HK-2 (cell line): ENCODE data around the gene NEFH.
"Not testable (repeated sequence)": the region's sequence is repeated elsewhere in the genome, so short reads cannot be mapped to it uniquely, and the experiment has no call there.

Source experiments
- DNase-seq: peaks from one replicate; pipeline ENCODE4 v3.0.0-alpha.2; 2018; ENCODE audit not compliant: unreplicated experiment

Gene NEFH

DNA sequence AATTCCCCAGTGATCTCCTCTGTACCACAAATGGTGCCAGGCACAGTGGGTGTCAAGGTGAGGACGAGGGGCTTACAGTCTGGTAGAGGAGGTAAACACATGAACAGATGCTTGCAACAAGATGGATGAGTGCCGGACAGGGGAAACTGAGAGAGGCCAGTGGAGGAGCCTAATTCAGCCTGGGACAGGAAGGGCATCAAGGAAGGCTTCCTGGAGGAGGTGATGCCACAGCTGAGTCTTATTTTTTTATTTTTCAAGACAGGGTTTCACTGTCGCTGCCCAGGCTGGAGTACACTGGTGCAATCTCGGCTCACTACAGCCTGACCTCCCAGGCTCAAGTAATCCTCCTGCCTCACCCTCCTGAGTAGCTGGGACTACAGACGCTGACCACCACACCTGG is 18.8 kb upstream of the NEFH start:
- DNase-seq = no peak

DNA sequence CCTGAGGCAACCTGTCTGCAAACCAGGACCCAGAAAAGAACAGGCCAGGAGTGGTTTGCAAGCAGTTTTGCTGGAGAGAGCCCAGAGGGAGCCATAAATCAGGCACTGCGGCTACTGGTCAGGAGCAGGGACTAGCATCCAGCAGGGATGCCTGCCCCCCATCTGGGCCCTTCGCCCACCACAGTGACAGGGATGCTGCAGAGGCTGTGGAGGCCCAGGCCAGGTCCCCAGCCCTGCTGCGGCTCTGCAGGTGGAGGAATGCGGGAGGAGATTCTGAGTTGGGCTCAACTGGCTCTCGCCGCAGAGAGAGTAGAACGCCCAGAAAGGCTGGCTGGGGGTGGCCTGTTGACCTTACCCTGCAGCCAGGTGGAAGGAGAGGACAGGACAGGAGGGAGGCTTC is 16.4 kb upstream of the NEFH start:
- no peak for DNase-seq

DNA sequence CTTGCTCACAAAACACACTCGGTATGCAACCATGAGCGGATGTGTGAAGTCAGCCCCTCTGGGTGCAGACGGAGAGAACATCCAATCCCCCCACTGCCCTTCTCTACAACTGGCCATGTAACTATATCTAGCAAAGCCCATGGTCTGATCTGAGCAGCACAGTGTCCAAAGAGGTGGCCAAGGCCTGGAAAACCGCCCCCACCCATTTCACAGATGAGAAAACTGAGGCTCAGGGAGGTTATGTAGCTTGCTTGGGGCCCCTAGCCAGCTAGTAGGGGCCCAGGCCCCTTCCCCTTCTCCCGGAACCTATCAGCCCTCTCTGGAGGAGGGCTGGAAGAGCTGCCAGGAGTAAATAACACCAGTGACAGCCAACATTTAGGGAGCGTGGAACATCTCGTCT is 15.4 kb upstream of the NEFH start:
- DNase-seq = no peak

DNA sequence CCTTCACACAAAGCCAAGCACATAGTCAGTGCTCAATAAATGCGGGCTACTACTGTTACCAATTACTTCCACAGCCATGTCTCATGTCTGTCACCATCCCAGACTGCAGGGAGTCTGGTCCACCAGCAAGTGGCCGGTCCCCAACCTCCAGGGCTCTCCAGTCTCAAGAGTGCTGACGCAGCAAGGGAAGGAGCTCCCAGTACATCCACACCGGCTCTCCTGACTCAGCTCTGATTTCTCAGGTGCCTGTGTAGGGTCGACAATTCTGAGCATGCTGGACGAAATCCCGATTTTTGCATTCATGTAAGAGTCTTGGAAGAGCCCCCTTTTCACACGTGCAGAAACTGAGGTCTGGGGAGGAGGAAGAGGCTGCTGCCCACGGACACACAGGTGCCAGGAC is 10.3 kb upstream of the NEFH start:
- no peak for DNase-seq

DNA sequence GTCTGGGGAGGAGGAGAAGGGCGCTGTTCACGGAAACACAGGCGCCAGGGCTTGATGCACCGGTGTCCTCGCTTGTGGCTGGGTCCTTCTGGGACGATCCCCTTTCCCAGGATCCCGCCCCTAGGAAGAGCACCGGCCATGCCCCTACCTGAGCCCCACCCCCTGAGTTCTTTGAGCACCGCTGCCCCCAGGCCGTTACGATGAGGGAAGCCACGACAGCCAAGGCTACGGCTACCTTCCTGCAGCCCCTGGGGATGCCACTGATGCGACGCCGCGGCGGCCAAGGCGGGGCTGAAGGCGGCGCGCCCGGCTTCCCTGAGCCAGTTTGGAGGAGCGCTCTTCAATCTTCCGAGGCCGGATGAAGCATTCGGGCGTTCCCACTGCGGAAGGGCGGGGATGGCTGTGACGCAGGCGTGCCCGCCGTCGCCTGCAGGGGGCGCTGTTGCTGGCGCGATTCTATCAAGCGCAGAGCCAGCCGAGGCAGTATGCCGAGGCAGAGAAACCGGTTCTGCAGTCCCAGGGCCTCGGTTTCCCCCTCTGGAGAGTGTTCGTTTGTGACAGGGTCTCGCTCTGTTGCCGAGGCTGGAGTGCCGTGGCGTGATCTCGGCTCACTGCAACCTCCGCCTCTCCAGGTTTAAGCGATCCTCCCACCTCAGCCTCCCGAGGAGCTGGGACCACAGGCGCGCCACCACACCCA is 9.7 kb upstream of the NEFH start:
- peak; percentile 76 for DNase-seq

DNA sequence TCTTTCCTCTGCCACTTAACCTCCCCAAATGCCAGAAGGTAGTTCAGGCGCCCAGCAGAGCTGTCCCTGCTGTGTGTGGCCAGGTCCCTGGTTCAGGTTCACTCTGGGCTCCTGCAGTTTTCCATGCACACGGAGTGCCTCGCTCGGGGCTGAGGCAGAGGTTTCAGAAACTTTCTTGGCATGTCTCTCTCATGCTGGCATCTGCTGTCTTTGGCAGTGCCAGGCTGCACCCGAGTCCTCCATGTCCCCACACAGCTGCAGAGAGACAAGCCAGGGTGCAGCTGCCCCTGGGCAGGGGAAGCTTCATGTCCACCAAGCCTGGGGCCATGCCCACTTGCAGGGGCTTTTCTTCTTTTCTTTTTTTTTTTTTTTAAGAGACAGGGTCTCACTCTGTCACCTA is 7.0 kb upstream of the NEFH start:
- no peak for DNase-seq

DNA sequence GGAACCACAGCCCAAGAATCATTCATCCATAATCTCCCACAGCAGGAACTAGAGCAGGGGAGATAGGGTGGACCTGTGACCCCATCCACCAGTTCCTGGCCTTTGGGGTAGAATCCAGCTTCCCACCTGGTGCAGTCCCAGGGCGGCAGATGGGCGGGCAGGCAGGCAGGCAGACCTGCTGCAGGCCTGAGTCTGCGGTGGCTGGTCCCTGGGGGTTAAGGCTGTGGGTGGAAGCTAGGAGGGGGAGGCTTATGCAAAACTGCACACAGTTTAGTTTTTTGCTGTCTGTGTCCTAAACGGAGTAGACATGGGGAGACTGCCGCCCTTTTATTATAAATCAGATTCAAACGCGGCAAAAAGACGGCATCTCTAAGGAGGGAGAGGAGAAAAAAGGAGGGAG is 4.5 kb upstream of the NEFH start:
- no peak for DNase-seq

DNA sequence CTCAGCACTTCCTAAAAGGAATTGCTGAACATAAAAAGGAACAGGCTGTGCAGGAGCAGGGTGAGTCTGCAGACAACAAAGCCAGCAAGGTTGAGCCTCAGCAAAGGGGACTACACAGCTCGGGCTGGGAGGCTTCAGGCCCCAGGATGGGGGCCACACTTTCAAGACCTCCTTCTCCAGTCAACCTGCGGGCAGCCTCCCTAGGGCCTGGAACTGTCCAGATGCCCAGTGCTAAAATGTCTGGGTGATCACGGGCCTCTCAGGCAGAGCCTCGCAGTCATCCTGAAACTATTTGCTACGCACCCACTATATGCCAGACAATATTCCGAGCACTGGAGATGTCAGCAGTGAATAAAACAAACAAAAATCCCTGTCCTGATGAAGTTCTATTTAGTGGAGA is 3.9 kb upstream of the NEFH start:
- DNase-seq = no peak

DNA sequence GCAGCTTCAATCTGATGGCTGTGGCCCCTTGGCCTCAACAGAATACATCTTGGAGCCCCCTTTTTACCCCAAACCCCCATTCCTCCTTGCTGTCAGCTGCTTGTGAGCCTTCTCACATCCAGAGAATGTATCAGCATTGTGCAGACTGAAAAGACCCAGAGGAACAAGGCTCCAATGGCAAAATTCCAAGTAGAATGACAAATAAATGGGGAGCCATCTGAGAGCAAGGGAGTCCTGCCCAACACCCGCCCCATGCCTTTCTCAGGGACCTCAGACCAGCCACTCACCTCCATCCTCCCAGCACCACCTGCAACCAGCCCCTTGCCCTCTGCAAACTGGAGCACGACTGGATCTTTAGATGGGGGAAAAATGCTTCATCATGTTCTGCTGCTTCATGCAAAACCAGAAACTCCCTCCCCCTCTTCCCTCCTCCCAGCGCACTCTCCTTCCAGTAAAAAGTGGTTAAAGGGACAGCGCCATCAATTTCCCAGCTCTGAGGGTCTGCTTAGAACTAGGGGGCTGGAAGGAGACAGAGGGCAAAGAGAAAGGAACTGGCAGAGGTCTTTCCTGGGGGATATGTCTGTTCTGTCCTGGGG is 2.2 kb upstream of the NEFH start:
- no peak for DNase-seq

DNA sequence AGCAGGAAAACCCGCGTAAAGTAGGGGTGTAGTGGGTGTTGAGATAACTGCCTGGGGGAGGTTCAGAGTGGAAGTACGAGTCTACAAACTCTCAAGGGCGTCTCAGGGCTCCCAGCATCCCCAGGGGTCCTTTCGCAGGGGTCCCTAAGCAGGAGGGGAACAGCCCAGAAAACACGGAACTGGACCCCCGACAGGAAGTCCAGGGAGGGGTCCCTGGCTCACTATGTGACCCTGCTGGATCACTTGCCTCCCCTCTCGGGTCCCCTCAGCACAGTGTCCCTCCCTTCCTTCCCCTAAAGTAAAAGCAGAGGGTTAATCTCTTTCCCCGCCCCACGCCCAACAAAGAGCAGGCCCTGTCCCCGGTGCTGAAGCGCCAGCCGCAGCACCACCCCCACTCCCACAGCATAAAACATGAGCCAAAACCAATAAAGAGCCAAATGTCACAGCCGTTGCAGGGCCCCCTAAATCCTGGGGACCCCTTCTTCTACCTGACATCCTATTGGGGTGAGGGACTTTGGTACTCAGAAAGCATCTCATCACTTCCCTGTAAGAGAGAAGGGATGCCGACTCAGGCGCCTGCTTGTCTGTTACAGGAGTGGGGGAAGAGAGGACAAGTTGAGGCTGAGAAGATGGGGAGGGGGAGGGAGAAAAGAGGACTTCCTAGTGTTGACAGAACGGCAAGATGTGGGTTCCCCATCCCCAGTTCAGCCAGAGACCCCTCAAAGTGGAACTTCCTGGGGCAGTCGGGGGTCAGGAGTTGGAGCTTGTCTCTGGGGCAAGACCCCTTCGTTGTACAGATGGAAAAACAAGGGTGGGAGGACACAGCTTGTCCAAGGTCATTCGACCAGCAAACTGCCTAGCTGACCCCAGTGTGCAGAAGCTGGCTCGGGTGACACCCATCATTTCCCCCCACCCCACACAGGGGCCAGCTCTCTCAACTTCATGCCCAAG is 1.4 kb upstream of the NEFH start:
- no peak for DNase-seq

DNA sequence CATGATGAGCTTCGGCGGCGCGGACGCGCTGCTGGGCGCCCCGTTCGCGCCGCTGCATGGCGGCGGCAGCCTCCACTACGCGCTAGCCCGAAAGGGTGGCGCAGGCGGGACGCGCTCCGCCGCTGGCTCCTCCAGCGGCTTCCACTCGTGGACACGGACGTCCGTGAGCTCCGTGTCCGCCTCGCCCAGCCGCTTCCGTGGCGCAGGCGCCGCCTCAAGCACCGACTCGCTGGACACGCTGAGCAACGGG is 169 bp downstream of the NEFH start:
- no peak for DNase-seq

DNA sequence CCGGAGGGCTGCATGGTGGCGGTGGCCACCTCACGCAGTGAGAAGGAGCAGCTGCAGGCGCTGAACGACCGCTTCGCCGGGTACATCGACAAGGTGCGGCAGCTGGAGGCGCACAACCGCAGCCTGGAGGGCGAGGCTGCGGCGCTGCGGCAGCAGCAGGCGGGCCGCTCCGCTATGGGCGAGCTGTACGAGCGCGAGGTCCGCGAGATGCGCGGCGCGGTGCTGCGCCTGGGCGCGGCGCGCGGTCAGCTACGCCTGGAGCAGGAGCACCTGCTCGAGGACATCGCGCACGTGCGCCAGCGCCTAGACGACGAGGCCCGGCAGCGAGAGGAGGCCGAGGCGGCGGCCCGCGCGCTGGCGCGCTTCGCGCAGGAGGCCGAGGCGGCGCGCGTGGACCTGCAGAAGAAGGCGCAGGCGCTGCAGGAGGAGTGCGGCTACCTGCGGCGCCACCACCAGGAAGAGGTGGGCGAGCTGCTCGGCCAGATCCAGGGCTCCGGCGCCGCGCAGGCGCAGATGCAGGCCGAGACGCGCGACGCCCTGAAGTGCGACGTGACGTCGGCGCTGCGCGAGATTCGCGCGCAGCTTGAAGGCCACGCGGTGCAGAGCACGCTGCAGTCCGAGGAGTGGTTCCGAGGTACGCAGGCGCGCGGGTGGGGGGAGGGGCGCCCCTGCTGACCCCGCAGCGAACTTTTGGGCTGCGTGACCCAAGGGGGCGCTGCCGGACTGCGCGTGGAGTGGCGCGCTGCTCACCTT is 670 bp downstream of the NEFH start:
- DNase-seq = peak; percentile 74

DNA sequence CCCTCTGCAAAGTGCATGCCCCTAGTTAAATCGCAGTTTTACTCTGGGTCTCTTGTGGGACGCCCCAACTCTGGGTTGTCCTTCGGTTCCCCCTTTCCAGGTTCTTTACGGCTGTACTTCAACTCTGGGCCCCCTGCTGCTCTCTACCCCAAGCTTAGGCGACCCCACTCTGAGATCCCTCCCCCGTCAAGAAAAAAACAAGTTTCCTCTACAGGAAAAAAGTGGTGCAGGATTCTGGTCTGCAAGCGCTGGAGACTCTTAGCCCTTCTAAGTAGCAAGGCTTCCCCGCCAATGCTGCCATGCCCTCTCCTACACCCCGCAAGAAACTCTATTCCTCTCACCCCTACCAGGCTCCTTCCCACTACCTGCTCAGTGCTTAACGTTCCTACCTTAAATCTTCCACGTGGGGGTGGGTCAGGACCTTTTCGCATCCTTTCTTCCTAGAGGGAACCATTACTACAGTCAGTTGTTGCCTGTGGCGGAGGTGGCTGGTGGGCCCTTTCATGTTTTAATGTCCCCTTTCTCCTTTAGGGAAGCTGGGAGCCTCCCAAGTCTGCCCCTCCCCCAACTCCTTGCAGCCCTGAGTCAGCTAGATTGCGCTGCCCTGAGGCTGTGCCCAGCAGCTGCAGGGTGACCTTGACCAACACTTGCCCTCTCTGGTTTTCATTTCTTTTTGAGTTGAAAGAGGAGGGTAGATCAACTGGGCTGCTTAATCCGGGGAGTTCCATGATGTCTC is 1.4 kb downstream of the NEFH start:
- DNase-seq = peak; percentile 16

DNA sequence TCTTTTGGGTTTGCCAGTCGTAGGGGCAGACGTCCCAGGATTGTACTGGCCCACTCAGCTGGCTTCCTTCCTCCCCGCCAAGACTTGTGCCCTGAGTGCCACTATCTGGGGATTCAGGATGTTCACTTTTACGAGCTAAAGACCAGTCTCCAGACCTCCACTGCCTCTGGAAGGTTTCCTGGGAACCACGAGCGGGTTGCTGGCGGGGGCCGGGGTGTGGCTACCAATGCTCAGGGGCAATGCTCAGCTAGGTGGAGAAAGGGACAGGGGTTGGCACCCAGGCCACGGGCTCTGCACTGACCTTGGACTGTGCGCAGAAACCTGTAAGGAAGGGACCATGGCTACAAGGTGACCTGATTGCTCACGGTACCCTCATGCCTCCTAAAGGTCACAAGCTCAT is 2.2 kb downstream of the NEFH start:
- DNase-seq = no peak

DNA sequence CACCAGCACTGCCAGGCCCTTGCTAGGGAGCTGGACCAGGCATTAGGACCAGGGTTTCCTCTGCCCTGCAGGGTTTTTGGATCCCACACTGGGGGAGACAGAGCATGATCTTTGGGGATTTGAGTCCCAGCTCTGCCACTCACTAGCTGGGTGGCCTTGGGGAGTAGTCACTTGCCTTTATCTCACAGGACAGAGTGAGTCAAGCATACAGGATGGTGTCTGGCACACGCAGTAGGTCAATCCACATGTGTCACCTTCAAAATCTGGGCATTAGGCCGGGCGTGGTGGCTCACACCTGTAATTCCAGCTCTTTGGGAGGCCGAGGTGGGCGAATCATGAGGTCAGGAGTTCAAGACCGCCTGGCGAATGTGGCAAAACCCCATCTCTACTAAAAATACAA is 2.7 kb downstream of the NEFH start:
- no peak for DNase-seq

DNA sequence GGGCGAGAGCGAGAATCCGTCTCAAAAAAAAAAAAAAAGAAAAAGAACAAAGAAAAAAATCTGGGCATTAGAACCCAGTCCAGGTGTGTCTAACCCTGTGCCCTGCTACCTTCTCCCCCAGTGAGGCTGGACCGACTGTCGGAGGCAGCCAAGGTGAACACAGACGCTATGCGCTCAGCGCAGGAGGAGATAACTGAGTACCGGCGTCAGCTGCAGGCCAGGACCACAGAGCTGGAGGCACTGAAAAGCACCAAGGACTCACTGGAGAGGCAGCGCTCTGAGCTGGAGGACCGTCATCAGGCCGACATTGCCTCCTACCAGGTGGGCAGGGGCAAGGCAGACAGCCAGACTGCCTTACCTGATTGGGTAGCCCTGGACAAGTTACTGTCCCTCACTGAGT is 3.2 kb downstream of the NEFH start:
- DNase-seq = no peak

DNA sequence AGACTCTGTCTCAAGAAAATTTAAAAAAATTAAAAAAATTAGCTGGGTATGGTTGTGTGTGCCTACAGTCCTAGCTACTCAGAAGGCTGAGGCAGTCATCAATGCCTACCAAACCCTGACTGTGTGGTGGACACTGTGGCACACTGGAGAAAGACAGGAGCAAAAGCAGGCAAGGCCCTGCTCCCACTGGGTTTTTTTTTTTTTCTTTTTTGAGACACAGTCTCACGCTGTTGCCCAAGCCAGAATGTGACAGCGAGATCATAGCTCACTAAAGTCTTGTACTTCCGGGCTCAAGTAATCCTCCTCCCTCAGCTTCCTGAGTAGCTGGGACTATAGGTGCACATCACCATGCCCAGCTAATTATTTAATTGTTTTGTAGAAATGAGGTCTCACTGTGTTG is 4.6 kb downstream of the NEFH start:
- DNase-seq = no peak

DNA sequence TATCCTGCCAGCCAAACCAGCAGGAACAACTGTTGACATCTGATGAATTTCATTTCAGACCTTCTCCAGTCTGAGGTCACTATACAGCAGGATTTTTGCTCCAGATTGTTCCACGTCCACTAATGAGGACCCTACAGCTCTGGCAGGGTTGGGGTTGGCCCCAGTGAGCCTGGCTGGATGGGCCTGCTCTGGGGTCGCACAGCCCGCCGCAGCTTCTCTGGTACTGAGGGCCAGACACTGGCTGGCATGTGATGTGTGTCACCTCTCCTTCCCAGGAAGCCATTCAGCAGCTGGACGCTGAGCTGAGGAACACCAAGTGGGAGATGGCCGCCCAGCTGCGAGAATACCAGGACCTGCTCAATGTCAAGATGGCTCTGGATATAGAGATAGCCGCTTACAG is 5.4 kb downstream of the NEFH start:
- DNase-seq = no peak

DNA sequence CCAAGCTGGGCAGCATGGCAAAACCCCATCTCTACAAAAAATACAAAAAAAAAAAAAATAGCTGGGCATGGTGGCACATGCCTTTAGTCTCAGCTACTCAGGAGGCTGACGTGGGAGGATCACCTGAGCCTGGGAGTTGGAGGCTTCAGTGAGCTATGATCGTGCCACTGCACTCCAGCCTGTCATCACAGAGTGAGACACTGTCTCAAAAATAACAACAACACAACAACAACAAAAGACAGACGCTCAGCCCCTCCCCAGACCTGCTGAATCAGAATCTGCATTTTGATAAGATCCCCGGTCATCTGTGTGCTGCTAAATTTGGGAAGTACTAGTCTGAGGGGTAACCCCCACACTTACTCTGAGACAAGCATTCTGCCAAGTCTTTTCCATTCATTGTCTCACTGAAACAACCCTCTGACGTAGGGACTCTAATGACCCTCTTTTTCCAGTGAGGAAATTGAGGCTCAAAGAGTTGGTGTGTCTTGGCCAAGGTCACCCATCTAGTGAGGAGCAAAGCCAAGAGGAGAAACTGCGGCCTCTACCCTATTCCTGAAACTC is 7.5 kb downstream of the NEFH start:
- DNase-seq = no peak

DNA sequence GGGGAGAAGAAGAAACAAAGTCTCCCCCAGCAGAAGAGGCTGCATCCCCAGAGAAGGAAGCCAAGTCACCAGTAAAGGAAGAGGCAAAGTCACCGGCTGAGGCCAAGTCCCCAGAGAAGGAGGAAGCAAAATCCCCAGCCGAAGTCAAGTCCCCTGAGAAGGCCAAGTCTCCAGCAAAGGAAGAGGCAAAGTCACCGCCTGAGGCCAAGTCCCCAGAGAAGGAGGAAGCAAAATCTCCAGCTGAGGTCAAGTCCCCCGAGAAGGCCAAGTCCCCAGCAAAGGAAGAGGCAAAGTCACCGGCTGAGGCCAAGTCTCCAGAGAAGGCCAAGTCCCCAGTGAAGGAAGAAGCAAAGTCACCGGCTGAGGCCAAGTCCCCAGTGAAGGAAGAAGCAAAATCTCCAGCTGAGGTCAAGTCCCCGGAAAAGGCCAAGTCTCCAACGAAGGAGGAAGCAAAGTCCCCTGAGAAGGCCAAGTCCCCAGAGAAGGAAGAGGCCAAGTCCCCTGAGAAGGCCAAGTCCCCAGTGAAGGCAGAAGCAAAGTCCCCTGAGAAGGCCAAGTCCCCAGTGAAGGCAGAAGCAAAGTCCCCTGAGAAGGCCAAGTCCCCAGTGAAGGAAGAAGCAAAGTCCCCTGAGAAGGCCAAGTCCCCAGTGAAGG is 9.2 kb downstream of the NEFH start:
- DNase-seq = not testable (repeated sequence)

DNA sequence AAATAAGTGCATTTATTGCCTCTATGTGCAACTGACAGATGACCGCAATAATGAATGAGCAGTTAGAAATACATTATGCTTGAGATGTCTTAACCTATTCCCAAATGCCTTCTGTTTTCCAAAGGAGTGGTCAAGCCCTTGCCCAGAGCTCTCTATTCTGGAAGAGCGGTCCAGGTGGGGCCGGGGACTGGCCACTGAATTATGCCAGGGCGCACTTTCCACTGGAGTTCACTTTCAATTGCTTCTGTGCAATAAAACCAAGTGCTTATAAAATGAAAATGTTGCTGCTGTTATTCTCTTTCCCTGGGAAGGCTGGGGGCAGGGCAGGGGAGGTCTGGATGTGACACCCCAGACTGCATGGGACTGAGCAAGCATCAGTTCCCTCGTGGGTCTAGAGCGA is 11.0 kb downstream of the NEFH start:
- no peak for DNase-seq
